Ishikawa (cell line): Measurements from ENCODE around the gene TSSK1B.

Experiments
- CEBPB ChIP-seq: IDR thresholded peaks from 2 replicates; pipeline ENCODE4 v1.6.1; 2012
- CREB1 ChIP-seq: IDR thresholded peaks from 2 replicates; pipeline ENCODE4 v1.6.1; 2012; ENCODE audit warnings: low read depth
- EP300 ChIP-seq: IDR thresholded peaks from 2 replicates; pipeline ENCODE4 v1.6.1; 2012; ENCODE audit warnings: borderline replicate concordance
- FOXM1 ChIP-seq: IDR thresholded peaks from 2 replicates; pipeline ENCODE4 v1.6.1; 2012; ENCODE audit warnings: low read depth, borderline replicate concordance
- NFIC ChIP-seq: IDR thresholded peaks from 2 replicates; pipeline ENCODE4 v1.6.1; 2012
- RAD21 ChIP-seq: IDR thresholded peaks from 2 replicates; pipeline ENCODE4 v1.6.1; 2012; ENCODE audit warnings: low read depth
- TAF1 ChIP-seq: IDR thresholded peaks from 2 replicates; pipeline ENCODE4 v1.6.1; 2012; ENCODE audit warnings: low read depth, mild to moderate bottlenecking
- TCF12 ChIP-seq: IDR thresholded peaks from 2 replicates; pipeline ENCODE4 v1.6.1; 2012; ENCODE audit warnings: low read depth
- TEAD4 ChIP-seq: IDR thresholded peaks from 2 replicates; pipeline ENCODE4 v1.6.1; 2012
- YY1 ChIP-seq: IDR thresholded peaks from 2 replicates; pipeline ENCODE4 v1.6.1; 2012; ENCODE audit warnings: low read depth
- TF ChIP-seq, protein P1 (sequence below): IDR thresholded peaks from 2 replicates; pipeline ENCODE4 v1.6.1; 2012; ENCODE audit warnings: low read depth, mild to moderate bottlenecking
- TF ChIP-seq, protein P2 (sequence below): IDR thresholded peaks from 2 replicates; pipeline ENCODE4 v1.6.1; 2012

DNA sequence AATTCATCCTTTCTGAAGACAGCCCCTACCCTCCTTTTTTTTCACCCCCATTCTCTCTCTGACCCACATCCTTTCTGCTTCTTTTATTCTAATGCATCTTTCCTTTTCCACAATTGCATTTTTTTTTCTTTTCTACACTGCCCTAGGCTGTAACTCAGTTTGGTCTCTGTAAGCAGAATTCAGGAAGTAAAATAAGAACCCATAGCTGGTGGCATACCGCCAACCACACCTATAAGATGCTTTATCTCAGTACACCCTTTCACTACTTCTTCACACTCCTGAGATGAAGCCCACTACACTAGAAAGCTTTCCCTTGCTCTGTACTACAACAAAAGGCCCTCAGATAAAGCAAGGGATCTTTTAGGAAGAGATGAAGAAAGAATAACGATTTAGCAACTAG lies 16.1 kb upstream of the TSSK1B start:
- no peak for TF ChIP-seq EP300
- no peak for TF ChIP-seq RAD21
- TF ChIP-seq CEBPB = no peak
- TF ChIP-seq CREB1 = no peak
- TF ChIP-seq, protein P1, sequence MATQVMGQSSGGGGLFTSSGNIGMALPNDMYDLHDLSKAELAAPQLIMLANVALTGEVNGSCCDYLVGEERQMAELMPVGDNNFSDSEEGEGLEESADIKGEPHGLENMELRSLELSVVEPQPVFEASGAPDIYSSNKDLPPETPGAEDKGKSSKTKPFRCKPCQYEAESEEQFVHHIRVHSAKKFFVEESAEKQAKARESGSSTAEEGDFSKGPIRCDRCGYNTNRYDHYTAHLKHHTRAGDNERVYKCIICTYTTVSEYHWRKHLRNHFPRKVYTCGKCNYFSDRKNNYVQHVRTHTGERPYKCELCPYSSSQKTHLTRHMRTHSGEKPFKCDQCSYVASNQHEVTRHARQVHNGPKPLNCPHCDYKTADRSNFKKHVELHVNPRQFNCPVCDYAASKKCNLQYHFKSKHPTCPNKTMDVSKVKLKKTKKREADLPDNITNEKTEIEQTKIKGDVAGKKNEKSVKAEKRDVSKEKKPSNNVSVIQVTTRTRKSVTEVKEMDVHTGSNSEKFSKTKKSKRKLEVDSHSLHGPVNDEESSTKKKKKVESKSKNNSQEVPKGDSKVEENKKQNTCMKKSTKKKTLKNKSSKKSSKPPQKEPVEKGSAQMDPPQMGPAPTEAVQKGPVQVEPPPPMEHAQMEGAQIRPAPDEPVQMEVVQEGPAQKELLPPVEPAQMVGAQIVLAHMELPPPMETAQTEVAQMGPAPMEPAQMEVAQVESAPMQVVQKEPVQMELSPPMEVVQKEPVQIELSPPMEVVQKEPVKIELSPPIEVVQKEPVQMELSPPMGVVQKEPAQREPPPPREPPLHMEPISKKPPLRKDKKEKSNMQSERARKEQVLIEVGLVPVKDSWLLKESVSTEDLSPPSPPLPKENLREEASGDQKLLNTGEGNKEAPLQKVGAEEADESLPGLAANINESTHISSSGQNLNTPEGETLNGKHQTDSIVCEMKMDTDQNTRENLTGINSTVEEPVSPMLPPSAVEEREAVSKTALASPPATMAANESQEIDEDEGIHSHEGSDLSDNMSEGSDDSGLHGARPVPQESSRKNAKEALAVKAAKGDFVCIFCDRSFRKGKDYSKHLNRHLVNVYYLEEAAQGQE = no peak
- TF ChIP-seq YY1 = no peak
- TF ChIP-seq, protein P2, sequence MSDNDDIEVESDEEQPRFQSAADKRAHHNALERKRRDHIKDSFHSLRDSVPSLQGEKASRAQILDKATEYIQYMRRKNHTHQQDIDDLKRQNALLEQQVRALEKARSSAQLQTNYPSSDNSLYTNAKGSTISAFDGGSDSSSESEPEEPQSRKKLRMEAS = no peak
- TF ChIP-seq TAF1 = no peak
- no peak for TF ChIP-seq NFIC
- no peak for TF ChIP-seq TCF12
- no peak for TF ChIP-seq TEAD4
- TF ChIP-seq FOXM1 = no peak
